HepG2 (cell line): ENCODE measurements around the gene EGFR. TPM values are rescaled to one million over a fixed set of nuclear protein-coding genes. Genes with fewer than 3 reads are reported as not detected.

Source experiments
- GATAD2A ChIP-seq: IDR thresholded peaks from 2 replicates; pipeline ENCODE4 v1.6.1; 2016
- MYPOP ChIP-seq: sonication (generic); formaldehyde crosslinking; IDR thresholded peaks from 2 replicates; pipeline ENCODE4 v1.8.1; 2023; ENCODE audit warnings: mild to moderate bottlenecking, moderate library complexity, missing genetic modification reagents
- SOX5 ChIP-seq: IDR thresholded peaks from 2 replicates; pipeline ENCODE4 v1.6.1; 2016; ENCODE audit warnings: borderline replicate concordance
- TP53 ChIP-seq: sonication (generic); formaldehyde crosslinking; conservative IDR thresholded peaks from 2 replicates; pipeline ENCODE4 v1.4.0; 2020; ENCODE audit warnings: missing genetic modification reagents
- ZNF580 ChIP-seq: IDR thresholded peaks from 2 replicates; pipeline ENCODE4 v1.6.1; 2016; ENCODE audit warnings: low read depth, borderline replicate concordance
- polyA plus RNA-seq, 8 experiments: library from polyadenylated mRNA; depleted of rRNA in 3 of 8; stranded (reverse) in 7 of 8; unstranded in 1 of 8; fragments of >200 nt; fragmentation: Illumina TruSeq in 4 of 8; extraction: Trizol in 4 of 8; gene quantifications; 2 replicates each; pipeline versions ENCODE4 v1.2.1 to v1.2.3, GENCODE V29; 2011 to 2016; ENCODE audit warnings: low read depth in 4 of 8, missing spikeins in 1 of 8, mixed read lengths in 1 of 8; ENCODE audit not compliant: insufficient read depth in 1 of 8
- total RNA-seq, 5 experiments: library from RNA; depleted of rRNA; stranded (reverse); fragments of >200 nt; fragmentation: Illumina TruSeq; extraction: Trizol; gene quantifications; 2 replicates each; pipeline ENCODE4 v1.2.3, GENCODE V29; 2016; ENCODE audit warnings: low read depth in 1 of 5
- TF ChIP-seq, protein P1 (sequence below), 2 experiments: sonication (generic) in 1 of 2; formaldehyde crosslinking in 1 of 2; IDR thresholded peaks; 2 replicates each; pipeline versions ENCODE4 v1.4.0 to v1.6.1; 2016 to 2020; ENCODE audit warnings: borderline replicate concordance in 1 of 2, low read depth in 1 of 2, mild to moderate bottlenecking in 1 of 2, missing genetic modification reagents in 1 of 2

The EGFR gene
- total and polyA plus RNA-seq, 2 of the 13 experiments (the other 11 are each of a cell fraction or from before 2014, with no cell fraction given) = 7.0 to 10.0 TPM

- no peak for TF ChIP-seq TP53 (CRISPR knock-in tag)
- TF ChIP-seq GATAD2A (CRISPR knock-in tag) = peak; percentile 84
- no peak for TF ChIP-seq MYPOP (CRISPR knock-in tag)
- peak; percentile 26; the same call in 1 of the 2 replicates for TF ChIP-seq SOX5 (CRISPR knock-in tag)
- TF ChIP-seq, protein P1, sequence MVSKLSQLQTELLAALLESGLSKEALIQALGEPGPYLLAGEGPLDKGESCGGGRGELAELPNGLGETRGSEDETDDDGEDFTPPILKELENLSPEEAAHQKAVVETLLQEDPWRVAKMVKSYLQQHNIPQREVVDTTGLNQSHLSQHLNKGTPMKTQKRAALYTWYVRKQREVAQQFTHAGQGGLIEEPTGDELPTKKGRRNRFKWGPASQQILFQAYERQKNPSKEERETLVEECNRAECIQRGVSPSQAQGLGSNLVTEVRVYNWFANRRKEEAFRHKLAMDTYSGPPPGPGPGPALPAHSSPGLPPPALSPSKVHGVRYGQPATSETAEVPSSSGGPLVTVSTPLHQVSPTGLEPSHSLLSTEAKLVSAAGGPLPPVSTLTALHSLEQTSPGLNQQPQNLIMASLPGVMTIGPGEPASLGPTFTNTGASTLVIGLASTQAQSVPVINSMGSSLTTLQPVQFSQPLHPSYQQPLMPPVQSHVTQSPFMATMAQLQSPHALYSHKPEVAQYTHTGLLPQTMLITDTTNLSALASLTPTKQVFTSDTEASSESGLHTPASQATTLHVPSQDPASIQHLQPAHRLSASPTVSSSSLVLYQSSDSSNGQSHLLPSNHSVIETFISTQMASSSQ (IDR thresholded peaks at IDR 0.05; ENCODE audit: low read depth) = 0 out of 2 replicates have a peak, but pooled peaks have one; percentile 8
- TF ChIP-seq, protein P1 (CRISPR knock-in tag; IDR thresholded peaks at IDR 0.05; ENCODE audit: borderline replicate concordance) = no peak
- TF ChIP-seq ZNF580 (CRISPR knock-in tag) = peak; percentile 31; the same call in 1 of the 2 replicates
These were observed 12.3 kb downstream of the EGFR start (continued) for GRCh38 chr7:55031075-55031474.
